Urinary bladder (tissue), 4 donors: ENCODE measurements around the gene MCRIP2. TPM values are rescaled to one million over a fixed set of nuclear protein-coding genes. Genes with fewer than 3 reads are reported as not detected.
"Not testable (repeated sequence)": the region's sequence is repeated elsewhere in the genome, so short reads cannot be mapped to it uniquely, and the experiment has no call there.

Experiments
- DNase-seq: peaks from one replicate; pipeline ENCODE4 v3.0.0-alpha.2; 2015; ENCODE audit errors: extremely low spot score
- H3K27ac ChIP-seq: one replicate; pipeline ENCODE4 v1.5.1; 2013; ENCODE audit warnings: low read depth, mild to moderate bottlenecking, moderate library complexity
- H3K36me3 ChIP-seq: one replicate; pipeline ENCODE4 v1.6.1; 2013; ENCODE audit warnings: mild to moderate bottlenecking, moderate library complexity; ENCODE audit not compliant: insufficient read depth
- H3K4me1 ChIP-seq: one replicate; pipeline ENCODE4 v1.6.1; 2013; ENCODE audit warnings: mild to moderate bottlenecking, moderate library complexity; ENCODE audit not compliant: insufficient read depth
- H3K4me3 ChIP-seq: one replicate; pipeline ENCODE4 v1.5.1; 2013; ENCODE audit warnings: low read depth, low read length
- WGBS: extraction: QIAGEN DNeasy Blood & Tissue Kit; methylation state at CpG from one replicate; pipeline ENCODE4 v1.1.7; 2013; 5-methylcytosine and 5-hydroxymethylcytosine counted together
- polyA plus RNA-seq: library from polyadenylated mRNA; stranded (reverse); fragments of 200-250 nt; gene quantifications from one replicate; pipeline ENCODE4 v1.2.3, GENCODE V29; 2013
- total RNA-seq: library from RNA; depleted of rRNA; stranded (reverse); fragments of >200 nt; gene quantifications from one replicate; pipeline ENCODE4 v1.2.3, GENCODE V29; 2014
- donor health status: healthy with polysubstance abuse.
- donor health status: healthy.

Gene MCRIP2
- total and polyA plus RNA-seq, 2 donors = 5.1 to 42.6 TPM

GRCh38 chr16:685967-686366 is 44.3 kb downstream of the MCRIP2 start:
- no peak overlapping the region for H3K27ac ChIP-seq
- no peak for DNase-seq
- H3K36me3 ChIP-seq = peaks cover 4% of the 10 kb centered on the region
- no peak overlapping the region for H3K4me3 ChIP-seq
- 69% methylated on average over 10 of the region's 10 CpGs for WGBS
- H3K4me1 ChIP-seq = peaks cover 2% of the 10 kb centered on the region

DNA sequence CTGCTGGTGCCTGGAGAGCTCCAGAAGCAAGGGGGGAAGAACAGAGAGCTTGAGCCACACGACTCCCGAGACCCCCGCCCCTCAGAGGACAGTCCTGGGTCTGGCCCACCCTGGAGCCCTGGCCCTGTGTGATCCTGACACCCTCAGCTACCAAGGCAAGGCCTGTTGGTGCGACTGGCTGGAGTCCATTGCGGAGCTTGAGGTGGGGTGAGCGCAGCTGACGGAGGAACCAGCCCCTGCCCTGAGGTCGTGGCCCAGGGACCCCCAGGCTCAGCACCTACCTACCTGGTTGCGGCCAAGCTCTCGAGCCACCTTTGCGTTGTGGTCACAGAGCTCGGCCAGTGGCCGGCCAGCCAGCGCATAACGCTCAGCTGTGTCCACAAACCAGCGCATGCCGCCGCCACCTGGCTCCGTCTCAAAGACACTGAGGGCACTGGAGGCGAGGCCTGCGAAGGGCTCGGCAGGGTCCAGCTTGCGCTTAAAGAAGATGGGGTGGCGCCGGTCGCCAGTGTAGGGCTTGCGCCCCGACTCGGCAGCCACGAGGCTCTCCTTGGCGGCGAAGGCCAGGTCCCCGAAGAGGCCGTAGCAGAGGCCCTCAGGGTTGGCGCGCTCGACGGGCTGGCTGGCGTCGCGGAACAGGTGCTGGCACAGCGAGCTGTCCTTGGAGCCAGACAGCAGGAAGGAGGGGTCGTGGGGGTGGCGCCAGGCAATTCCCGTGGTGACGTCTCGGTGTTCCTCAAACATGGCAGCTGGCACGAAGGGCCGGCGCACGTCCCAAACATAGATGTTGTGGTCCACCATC is 45.0 kb downstream of the MCRIP2 start:
- WGBS = 94% methylated on average over 51 of the region's 51 CpGs
- Histone ChIP-seq H3K4me3 (no peak overlapping the region), H3K36me3 (peaks cover 4% of the 10 kb centered on the region), H3K4me1 (peaks cover 2% of the 10 kb centered on the region), H3K27ac (no peak overlapping the region)
- no peak for DNase-seq

DNA sequence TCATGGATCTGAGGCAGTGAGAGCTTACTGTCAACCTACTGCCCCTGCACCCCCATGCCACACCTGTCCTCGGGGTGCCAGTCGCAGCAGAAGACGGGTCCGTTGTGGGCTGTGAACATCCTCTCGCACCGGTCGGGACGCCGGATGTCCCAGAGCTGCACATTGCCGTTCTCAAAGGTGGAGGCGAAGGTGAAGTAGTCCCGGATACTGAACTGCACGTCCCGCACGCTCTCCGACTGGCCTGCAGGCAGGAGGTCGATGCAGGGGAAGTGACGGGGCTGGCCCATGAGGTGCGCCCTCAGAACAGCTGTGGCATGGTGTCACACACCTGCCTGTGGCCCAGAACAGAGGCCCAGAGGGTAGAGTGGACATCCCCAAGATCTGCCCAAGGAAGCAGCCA is 45.9 kb downstream of the MCRIP2 start:
- DNase-seq = no peak
- WGBS = 92% methylated on average over 19 of the region's 19 CpGs
- H3K4me1 ChIP-seq = peaks cover 2% of the 10 kb centered on the region
- H3K27ac ChIP-seq = no peak overlapping the region
- H3K36me3 ChIP-seq = peaks cover 4% of the 10 kb centered on the region
- H3K4me3 ChIP-seq = no peak overlapping the region

DNA sequence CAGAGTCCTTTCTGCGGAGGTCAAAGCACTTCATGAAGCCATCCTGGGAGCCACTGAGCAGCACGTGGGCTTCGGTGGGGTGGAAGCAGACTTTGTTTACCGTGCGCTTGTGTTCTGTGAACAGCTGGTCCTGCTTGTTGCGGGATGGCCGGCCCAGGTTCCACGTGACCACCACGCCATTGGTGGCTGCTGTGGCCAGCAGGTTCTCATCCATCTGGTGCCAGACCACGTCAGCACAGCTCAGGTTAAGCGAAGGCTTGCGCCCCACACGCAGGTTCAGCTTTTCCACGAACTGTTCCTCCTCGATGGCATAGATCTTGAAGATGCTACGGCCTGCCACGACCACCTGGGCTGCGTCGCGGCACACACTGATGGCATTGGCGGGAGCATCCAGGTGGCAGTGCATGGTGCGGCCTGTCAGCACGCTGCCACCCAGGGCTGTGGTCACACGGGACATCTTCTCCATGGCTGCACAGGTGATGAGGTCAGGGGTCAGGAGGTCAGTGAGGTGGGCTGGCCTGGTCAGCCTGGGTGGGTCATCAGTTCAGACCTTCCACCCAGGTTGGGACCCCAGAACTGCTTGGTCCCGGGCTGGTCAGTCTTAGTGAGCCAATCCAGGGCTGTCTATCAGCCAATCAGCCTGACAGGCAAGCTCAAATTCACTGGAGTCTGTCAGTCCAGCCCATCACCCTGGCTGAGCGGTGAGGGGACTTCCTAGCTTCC is 47.7 kb downstream of the MCRIP2 start:
- WGBS = 83% methylated on average over 26 of the region's 26 CpGs
- Histone ChIP-seq H3K4me1 (no peaks in the 10 kb centered on the region), H3K36me3 (peaks cover 2% of the 10 kb centered on the region), H3K4me3 (peak overlapping the region; percentile 54), H3K27ac (no peak overlapping the region)
- no peak for DNase-seq

DNA sequence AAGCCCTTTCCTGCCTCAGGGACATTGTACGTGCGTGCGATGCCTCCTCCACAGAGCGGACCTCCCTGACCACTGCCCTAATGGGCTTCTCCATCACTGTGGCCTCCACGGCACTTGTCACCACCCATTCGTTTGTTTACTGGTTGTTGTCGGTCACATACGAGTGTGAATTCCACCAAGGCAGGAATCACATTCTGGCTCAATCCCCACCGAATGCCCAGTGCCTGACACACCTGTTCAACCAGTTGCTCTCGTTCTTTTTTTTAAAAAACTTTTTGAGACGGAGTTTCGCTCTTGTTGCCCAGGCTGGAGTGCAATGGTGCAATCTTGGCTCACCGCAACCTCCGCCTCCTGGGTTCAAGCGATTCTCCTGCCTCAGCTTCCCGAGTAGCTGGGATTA is 49.6 kb downstream of the MCRIP2 start:
- not testable (repeated sequence) for H3K4me1 ChIP-seq, H3K27ac ChIP-seq, DNase-seq, H3K36me3 ChIP-seq, H3K4me3 ChIP-seq
- WGBS = 84% methylated on average over 16 of the region's 16 CpGs

DNA sequence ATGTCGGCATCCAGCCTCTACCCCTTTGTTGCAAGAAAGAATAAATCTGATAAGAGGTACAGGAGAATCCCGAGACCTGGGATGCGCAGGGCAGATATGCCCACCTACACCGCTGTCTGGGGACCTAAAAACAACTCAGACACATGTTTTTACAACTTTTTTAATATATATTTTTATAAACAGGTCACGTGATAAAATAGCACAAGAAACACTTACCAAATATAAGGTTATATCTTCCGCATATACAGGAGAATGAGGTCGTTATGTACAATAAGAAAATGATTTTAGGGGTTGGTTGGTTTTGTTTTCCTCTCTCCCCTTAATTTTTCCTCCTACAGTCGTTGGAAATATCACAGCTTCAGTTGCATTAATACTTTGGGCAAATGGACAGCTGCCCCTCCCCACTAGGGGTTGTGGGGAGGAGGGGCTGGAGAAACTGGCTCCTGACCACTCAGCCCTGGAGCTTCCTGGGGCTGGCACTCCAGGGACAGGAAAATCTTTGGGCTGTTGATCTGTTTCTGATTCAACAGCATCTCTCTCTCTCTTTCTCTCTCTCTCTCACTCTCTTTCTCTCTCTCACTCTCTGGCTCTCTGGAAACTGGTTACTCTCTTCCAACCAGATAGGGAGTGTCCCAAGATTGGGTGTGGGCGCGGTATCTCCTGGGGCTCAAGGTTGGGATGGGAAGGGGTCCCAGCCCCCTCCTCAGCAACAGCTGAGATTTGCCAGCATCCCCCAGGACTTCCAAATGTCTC is 50.9 kb downstream of the MCRIP2 start:
- H3K27ac ChIP-seq = no peak overlapping the region
- WGBS = 64% methylated on average over 10 of the region's 10 CpGs
- DNase-seq = no peak
- H3K4me1 ChIP-seq = no peaks in the 10 kb centered on the region
- H3K36me3 ChIP-seq = no peaks in the 10 kb centered on the region
- H3K4me3 ChIP-seq = no peak overlapping the region

DNA sequence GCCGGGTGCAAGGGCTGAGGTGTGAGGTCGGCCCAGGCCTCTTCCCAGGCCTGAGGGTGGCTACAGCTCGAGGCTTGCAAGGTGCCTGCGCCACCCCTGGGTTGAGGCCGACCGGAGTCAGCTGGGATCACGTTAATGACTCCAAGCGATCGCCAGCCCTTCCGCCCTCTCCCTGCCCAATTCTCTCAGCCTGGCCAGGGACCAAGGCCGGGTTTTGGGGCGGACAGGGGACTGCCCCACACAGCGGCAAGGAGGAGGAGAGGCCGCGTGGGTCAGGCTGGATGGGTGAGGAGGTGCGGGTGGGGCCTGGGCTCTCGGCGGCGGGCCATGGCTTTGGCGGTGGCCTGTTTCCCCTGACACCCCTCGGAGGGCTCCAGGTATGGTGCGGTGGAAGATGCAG is 51.7 kb downstream of the MCRIP2 start:
- 30% methylated on average over 22 of the region's 22 CpGs for WGBS
- DNase-seq = no peak
- Histone ChIP-seq H3K4me3 (no peak overlapping the region), H3K27ac (no peak overlapping the region), H3K36me3 (no peaks in the 10 kb centered on the region), H3K4me1 (no peaks in the 10 kb centered on the region)

GRCh38 chr16:693766-694165 is 52.1 kb downstream of the MCRIP2 start:
- Histone ChIP-seq H3K4me1 (no peaks in the 10 kb centered on the region), H3K4me3 (no peak overlapping the region), H3K27ac (no peak overlapping the region), H3K36me3 (no peaks in the 10 kb centered on the region)
- WGBS = 3% methylated on average over 37 of the region's 37 CpGs
- no peak for DNase-seq

- DNase-seq = no peak
- 2% methylated on average over 64 of the region's 64 CpGs for whole genome bisulfite sequencing
- no peaks in the 10 kb centered on the region for H3K36me3 ChIP-seq
- no peak overlapping the region for H3K27ac ChIP-seq
- peak overlapping the region; percentile 19 for H3K4me3 ChIP-seq
- H3K4me1 ChIP-seq = no peaks in the 10 kb centered on the region
Observed at GRCh38 chr16:694187-694862, 52.7 kb downstream of the MCRIP2 start.

DNA sequence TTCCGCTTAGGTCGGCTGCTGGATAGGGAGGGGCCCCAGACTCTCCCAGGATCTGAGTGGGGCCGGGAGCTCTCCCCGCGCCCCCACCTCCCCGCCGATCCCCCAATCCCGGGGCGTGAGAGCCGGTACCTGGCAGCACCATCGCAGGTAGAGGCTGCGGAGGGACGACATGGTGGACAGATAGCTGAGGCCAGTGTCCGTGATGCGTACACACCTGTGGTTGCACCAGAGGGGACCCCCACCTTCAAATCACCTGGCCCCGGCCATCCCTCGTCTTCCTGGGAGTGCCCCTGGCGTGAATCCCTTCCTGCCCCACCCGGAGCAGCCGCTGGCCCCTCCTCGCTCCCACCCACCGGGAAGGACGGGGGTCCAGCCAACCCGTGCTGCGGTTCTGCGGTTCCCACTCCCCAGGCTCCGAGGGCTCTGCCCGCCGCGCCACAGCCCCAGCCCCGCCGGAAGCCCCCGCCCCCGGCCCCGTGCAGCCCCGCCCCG is 53.3 kb downstream of the MCRIP2 start:
- WGBS = 1% methylated on average over 37 of the region's 37 CpGs
- DNase-seq = no peak
- H3K4me3 ChIP-seq = peak overlapping the region; percentile 19
- H3K36me3 ChIP-seq = no peaks in the 10 kb centered on the region
- H3K4me1 ChIP-seq = no peaks in the 10 kb centered on the region
- H3K27ac ChIP-seq = no peak overlapping the region

GRCh38 chr16:695355-696089 is 53.9 kb downstream of the MCRIP2 start:
- Histone ChIP-seq H3K27ac (no peak overlapping the region), H3K4me1 (no peaks in the 10 kb centered on the region), H3K36me3 (no peaks in the 10 kb centered on the region), H3K4me3 (peak overlapping the region; percentile 19)
- no peak for DNase-seq
- WGBS = 2% methylated on average over 71 of the region's 71 CpGs
